GM23338 (cell line): Measurements from ENCODE around the gene R3HDM2. TPM values are rescaled to one million over a fixed set of nuclear protein-coding genes. Genes with fewer than 3 reads are reported as not detected.

ENCODE experiments used
- ATAC-seq: fragments of 200-7000 bp; cut with Tn5 transposase; 3 replicates; pipeline ENCODE4 v1.9.1; 2020
- DNase-seq: peaks from one replicate; pipeline ENCODE4 v3.0.0-alpha.2; 2015; ENCODE audit warnings: low spot score
- H2AFZ ChIP-seq: fragments of 200-600 bp; sonication (generic); 2 replicates; pipeline ENCODE4 v1.8.0; 2016; ENCODE audit warnings: antibody characterized with exemption, mild to moderate bottlenecking, moderate library complexity
- H3F3A ChIP-seq: fragments of 200-600 bp; sonication (generic); replicated peaks from 2 replicates; pipeline ENCODE4 v1.8.0; 2017; ENCODE audit warnings: antibody characterized with exemption, mixed run types, low read depth
- H3K27ac ChIP-seq: fragments of 200-600 bp; sonication (generic); 2 replicates; pipeline ENCODE4 v1.6.1; 2016; ENCODE audit warnings: low read depth
- H3K27me3 ChIP-seq: fragments of 200-600 bp; sonication (generic); 2 replicates; pipeline ENCODE4 v1.8.0; 2016; ENCODE audit warnings: mild to moderate bottlenecking, mixed run types, moderate library complexity; ENCODE audit not compliant: insufficient read depth
- H3K36me3 ChIP-seq: fragments of 200-600 bp; sonication (generic); 2 replicates; pipeline ENCODE4 v1.8.0; 2016; ENCODE audit warnings: mild to moderate bottlenecking; ENCODE audit not compliant: insufficient read depth
- H3K4me1 ChIP-seq: fragments of 200-600 bp; sonication (generic); 2 replicates; pipeline ENCODE4 v1.8.0; 2016; ENCODE audit warnings: mild to moderate bottlenecking, moderate library complexity; ENCODE audit not compliant: insufficient read depth
- H3K4me2 ChIP-seq: fragments of 200-600 bp; sonication (generic); 2 replicates; pipeline ENCODE4 v1.7.1; 2017; ENCODE audit warnings: mixed run types
- H3K4me3 ChIP-seq: fragments of 200-600 bp; sonication (generic); 2 replicates; pipeline ENCODE4 v1.6.1; 2016; ENCODE audit warnings: mixed run types
- H3K79me2 ChIP-seq: fragments of 200-600 bp; sonication (generic); replicated peaks from 2 replicates; pipeline ENCODE4 v1.8.0; 2017; ENCODE audit warnings: mild to moderate bottlenecking; ENCODE audit not compliant: insufficient read depth
- H3K9me2 ChIP-seq: fragments of 200-600 bp; sonication (generic); 2 replicates; pipeline ENCODE4 v1.8.0; 2017; ENCODE audit not compliant: insufficient read depth
- H4K20me1 ChIP-seq: fragments of 200-600 bp; sonication (generic); replicated peaks from 2 replicates; pipeline ENCODE4 v1.8.0; 2017; ENCODE audit warnings: mild to moderate bottlenecking; ENCODE audit not compliant: insufficient read depth
- H3K27ac Mint-ChIP-seq: 2 replicates; pipeline ENCODE4 v1.8.0; 2020; ENCODE audit warnings: inconsistent platforms, mild to moderate bottlenecking, moderate library complexity, mixed read lengths
- H3K27me3 Mint-ChIP-seq: 3 replicates; pipeline ENCODE4 v1.8.0; 2022; ENCODE audit warnings: low read depth, mild to moderate bottlenecking, moderate library complexity, mixed read lengths, inconsistent platforms; ENCODE audit not compliant: insufficient read depth, poor library complexity
- H3K36me3 Mint-ChIP-seq: 3 replicates; pipeline ENCODE4 v1.8.0; 2021; ENCODE audit warnings: low read depth, mild to moderate bottlenecking, inconsistent platforms, moderate library complexity, mixed read lengths
- H3K4me1 Mint-ChIP-seq: 3 replicates; pipeline ENCODE4 v1.8.0; 2020; ENCODE audit warnings: mild to moderate bottlenecking, inconsistent platforms, mixed read lengths
- H3K4me3 Mint-ChIP-seq: 3 replicates; pipeline ENCODE4 v1.8.0; 2021; ENCODE audit warnings: moderate library complexity, mild to moderate bottlenecking, inconsistent platforms, mixed read lengths
- H3K9me3 Mint-ChIP-seq: 3 replicates; pipeline ENCODE4 v1.8.0; 2020; ENCODE audit warnings: moderate library complexity, mild to moderate bottlenecking, inconsistent platforms, mixed read lengths
- CREB1 ChIP-seq: fragments of 250-450 bp; sonication (Bioruptor Pico); IDR thresholded peaks from 2 replicates; pipeline ENCODE4 v1.5.0; 2020; ENCODE audit warnings: low read depth, mild to moderate bottlenecking, moderate library complexity
- EZH2 ChIP-seq: fragments of 200-600 bp; sonication (generic); IDR thresholded peaks from one replicate; pipeline ENCODE4 v1.8.0; 2017; ENCODE audit warnings: antibody characterized with exemption, mild to moderate bottlenecking, low read depth; ENCODE audit not compliant: unreplicated experiment
- JUNB ChIP-seq: IDR thresholded peaks from one replicate; pipeline ENCODE4 v1.6.1; 2016; ENCODE audit warnings: antibody characterized with exemption; ENCODE audit not compliant: unreplicated experiment
- NANOG ChIP-seq: IDR thresholded peaks from 2 replicates; pipeline ENCODE4 v1.6.1; 2016; ENCODE audit warnings: antibody characterized with exemption, borderline replicate concordance
- STAT1 ChIP-seq: IDR thresholded peaks from one replicate; pipeline ENCODE4 v1.6.1; 2016; ENCODE audit warnings: antibody characterized with exemption; ENCODE audit not compliant: unreplicated experiment
- ZNF114 ChIP-seq: fragments of 250-450 bp; sonication (Bioruptor Pico); IDR thresholded peaks from 2 replicates; pipeline ENCODE4 v1.5.0; 2020; ENCODE audit warnings: mild to moderate bottlenecking, moderate library complexity
- ZNF331 ChIP-seq: fragments of 250-450 bp; sonication (Bioruptor Pico); IDR thresholded peaks from 2 replicates; pipeline ENCODE4 v1.5.0; 2020; ENCODE audit warnings: low read depth, mild to moderate bottlenecking, moderate library complexity
- polyA plus RNA-seq: library from polyadenylated mRNA; unstranded; fragments of >200 nt; fragmentation: Nextera tagmentation; extraction: Ambion mirVana; gene quantifications from 2 replicates; pipeline ENCODE4 v1.2.1, GENCODE V29; 2016
- total RNA-seq: library from RNA; depleted of rRNA; stranded (reverse); fragments of >200 nt; shearing (Covaris generic); gene quantifications from 2 replicates; pipeline ENCODE4 v1.2.3, GENCODE V29; 2014
- TF ChIP-seq, protein P1 (sequence below): IDR thresholded peaks from 2 replicates; pipeline ENCODE4 v1.6.1; 2016; ENCODE audit warnings: antibody characterized with exemption
- TF ChIP-seq, protein P2 (sequence below), 2 experiments: fragments of 200-600 bp in 1 of 2; sonication (generic) in 1 of 2; conservative IDR thresholded peaks; 2 replicates each; pipeline versions ENCODE4 v1.5.1 to v1.6.1; 2016 to 2017; ENCODE audit warnings: antibody characterized with exemption in 2 of 2, low read depth in 2 of 2, mild to moderate bottlenecking in 2 of 2, moderate library complexity in 1 of 2
- TF ChIP-seq, protein P3 (sequence below): IDR thresholded peaks from one replicate; pipeline ENCODE4 v1.6.1; 2018; ENCODE audit warnings: antibody characterized with exemption; ENCODE audit not compliant: unreplicated experiment

The R3HDM2 gene
- total and polyA plus RNA-seq, 2 experiments from 2014 or later, result 9.6 to 19.6 TPM

DNA sequence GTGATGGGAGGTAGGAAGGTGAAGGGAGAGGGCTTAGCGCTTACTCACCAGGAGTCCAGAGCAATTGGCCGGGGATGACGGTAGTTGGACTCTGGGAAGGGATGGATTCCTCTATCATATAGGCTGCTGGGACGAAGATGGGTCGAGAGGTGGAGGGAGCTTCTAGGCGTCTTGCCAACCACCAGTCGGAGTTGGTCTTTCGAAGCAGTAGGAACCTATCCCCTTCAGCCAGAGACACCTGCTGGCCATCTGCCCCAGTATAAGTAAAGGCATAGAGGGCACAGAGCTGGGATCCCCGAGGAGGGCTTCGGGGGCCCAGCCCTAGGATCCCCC lies 48.2 kb upstream of the R3HDM2 start:
- Mint-ChIP-seq H3K4me3 (no peak overlapping the region; the same call in 2 of the 3 replicates), H3K27ac (no peak overlapping the region), H3K36me3 (peaks cover 8% of the 10 kb centered on the region; the same call in 1 of the 3 replicates), H3K4me1 (peaks cover 57% of the 10 kb centered on the region), H3K27me3 (peaks cover 46% of the 10 kb centered on the region), H3K9me3 (no peaks in the 10 kb centered on the region; the same call in 2 of the 3 replicates)
- Histone ChIP-seq H4K20me1 (no peaks in the 10 kb centered on the region), H3F3A (peaks cover 9% of the 10 kb centered on the region), H3K9me2 (no peaks in the 10 kb centered on the region), H3K36me3 (no peaks in the 10 kb centered on the region), H3K4me2 (no peak overlapping the region), H2AFZ (no peak overlapping the region), H3K4me3 (no peak overlapping the region), H3K4me1 (peaks cover 44% of the 10 kb centered on the region), H3K27me3 (peaks cover 35% of the 10 kb centered on the region), H3K27ac (no peak overlapping the region), H3K79me2 (no peaks in the 10 kb centered on the region)
- DNase-seq (no peak), ATAC-seq (no peak)
- no peak for TF ChIP-seq NANOG
- TF ChIP-seq ZNF331 (CRISPR knock-in tag), result no peak
- no peak for TF ChIP-seq ZNF114 (CRISPR knock-in tag)
- TF ChIP-seq, protein P1, sequence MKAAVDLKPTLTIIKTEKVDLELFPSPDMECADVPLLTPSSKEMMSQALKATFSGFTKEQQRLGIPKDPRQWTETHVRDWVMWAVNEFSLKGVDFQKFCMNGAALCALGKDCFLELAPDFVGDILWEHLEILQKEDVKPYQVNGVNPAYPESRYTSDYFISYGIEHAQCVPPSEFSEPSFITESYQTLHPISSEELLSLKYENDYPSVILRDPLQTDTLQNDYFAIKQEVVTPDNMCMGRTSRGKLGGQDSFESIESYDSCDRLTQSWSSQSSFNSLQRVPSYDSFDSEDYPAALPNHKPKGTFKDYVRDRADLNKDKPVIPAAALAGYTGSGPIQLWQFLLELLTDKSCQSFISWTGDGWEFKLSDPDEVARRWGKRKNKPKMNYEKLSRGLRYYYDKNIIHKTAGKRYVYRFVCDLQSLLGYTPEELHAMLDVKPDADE, result no peak
- TF ChIP-seq, protein P2, sequence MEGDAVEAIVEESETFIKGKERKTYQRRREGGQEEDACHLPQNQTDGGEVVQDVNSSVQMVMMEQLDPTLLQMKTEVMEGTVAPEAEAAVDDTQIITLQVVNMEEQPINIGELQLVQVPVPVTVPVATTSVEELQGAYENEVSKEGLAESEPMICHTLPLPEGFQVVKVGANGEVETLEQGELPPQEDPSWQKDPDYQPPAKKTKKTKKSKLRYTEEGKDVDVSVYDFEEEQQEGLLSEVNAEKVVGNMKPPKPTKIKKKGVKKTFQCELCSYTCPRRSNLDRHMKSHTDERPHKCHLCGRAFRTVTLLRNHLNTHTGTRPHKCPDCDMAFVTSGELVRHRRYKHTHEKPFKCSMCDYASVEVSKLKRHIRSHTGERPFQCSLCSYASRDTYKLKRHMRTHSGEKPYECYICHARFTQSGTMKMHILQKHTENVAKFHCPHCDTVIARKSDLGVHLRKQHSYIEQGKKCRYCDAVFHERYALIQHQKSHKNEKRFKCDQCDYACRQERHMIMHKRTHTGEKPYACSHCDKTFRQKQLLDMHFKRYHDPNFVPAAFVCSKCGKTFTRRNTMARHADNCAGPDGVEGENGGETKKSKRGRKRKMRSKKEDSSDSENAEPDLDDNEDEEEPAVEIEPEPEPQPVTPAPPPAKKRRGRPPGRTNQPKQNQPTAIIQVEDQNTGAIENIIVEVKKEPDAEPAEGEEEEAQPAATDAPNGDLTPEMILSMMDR (conservative IDR thresholded peaks at IDR 0.05; ENCODE audit: low read depth in 2 of 2), result no peak
- TF ChIP-seq EZH2, result no peak
- TF ChIP-seq, protein P3, sequence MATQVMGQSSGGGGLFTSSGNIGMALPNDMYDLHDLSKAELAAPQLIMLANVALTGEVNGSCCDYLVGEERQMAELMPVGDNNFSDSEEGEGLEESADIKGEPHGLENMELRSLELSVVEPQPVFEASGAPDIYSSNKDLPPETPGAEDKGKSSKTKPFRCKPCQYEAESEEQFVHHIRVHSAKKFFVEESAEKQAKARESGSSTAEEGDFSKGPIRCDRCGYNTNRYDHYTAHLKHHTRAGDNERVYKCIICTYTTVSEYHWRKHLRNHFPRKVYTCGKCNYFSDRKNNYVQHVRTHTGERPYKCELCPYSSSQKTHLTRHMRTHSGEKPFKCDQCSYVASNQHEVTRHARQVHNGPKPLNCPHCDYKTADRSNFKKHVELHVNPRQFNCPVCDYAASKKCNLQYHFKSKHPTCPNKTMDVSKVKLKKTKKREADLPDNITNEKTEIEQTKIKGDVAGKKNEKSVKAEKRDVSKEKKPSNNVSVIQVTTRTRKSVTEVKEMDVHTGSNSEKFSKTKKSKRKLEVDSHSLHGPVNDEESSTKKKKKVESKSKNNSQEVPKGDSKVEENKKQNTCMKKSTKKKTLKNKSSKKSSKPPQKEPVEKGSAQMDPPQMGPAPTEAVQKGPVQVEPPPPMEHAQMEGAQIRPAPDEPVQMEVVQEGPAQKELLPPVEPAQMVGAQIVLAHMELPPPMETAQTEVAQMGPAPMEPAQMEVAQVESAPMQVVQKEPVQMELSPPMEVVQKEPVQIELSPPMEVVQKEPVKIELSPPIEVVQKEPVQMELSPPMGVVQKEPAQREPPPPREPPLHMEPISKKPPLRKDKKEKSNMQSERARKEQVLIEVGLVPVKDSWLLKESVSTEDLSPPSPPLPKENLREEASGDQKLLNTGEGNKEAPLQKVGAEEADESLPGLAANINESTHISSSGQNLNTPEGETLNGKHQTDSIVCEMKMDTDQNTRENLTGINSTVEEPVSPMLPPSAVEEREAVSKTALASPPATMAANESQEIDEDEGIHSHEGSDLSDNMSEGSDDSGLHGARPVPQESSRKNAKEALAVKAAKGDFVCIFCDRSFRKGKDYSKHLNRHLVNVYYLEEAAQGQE, result no peak
- TF ChIP-seq JUNB, result no peak
- no peak for TF ChIP-seq STAT1
- no peak for TF ChIP-seq CREB1 (CRISPR knock-in tag)
